ENCODE data around the gene SSBP2.
"Not testable (repeated sequence)": the region's sequence is repeated elsewhere in the genome, so short reads cannot be mapped to it uniquely, and the experiment has no call there.

Gene SSBP2

DNA sequence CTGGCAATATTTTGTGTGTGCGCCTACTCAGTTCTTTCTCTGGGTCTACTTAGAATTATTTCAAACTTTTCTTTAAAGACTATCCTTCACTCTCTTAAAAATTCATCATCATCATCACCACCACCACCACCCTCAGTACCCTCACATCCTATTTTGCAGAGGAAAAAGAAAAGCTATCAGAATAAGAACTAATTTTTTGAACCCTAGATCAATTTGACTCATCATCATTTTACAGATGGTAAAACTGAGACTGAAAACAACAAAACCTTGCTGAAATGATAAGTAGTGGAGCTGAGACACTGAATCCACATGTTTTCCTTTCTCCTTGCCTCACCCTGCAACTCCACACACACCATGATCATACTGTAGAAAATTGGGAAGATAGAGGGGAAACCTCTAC, 119.3 kb downstream of the SSBP2 start:
- Histone ChIP-seq H3K27ac (ENCODE audit: low read depth, low read length) (no peak overlapping the region), H3K4me3 (ENCODE audit: low read depth, low read length) (no peak overlapping the region), H3K27me3 (ENCODE audit: control insufficient read depth, insufficient read depth, low read length) (no peaks in the 10 kb centered on the region), H3K36me3 (ENCODE audit: control insufficient read depth, insufficient read depth, low read length) (0 out of 2 replicates have a peak, but pooled peaks cover 4% of the 10 kb centered on the region), H3K9ac (ENCODE audit: low read depth, low read length) (no peak overlapping the region), H3K4me1 (ENCODE audit: control insufficient read depth, insufficient read depth, low read length) (peaks cover 8% of the 10 kb centered on the region; the same call in 1 of the 2 replicates), H3K9me3 (ENCODE audit: control insufficient read depth, insufficient read depth, low read length) (no peaks in the 10 kb centered on the region)

DNA sequence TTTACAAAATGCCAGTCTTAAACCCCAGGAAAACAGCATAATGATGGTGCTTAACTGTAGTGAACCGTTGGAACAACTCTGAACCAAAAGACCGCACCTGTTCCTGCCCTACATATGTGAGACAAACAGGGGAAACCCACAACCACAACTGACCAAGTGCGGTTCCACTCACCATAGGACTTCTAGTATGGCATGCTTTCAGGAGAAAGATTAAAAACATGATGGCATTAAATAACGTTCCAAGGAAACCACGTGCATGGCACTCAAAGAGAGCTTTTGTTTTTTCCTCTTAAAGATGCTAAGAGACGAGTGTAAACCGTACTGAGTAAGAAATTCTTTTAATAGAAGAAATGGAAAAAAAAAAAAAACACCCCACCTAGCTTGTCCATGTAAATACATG, 119.8 kb downstream of the SSBP2 start:
- no peak overlapping the region for H3K27ac ChIP-seq (ENCODE audit: low read depth, low read length)
- 0 out of 2 replicates have a peak, but pooled peaks cover 2% of the 10 kb centered on the region for H3K36me3 ChIP-seq (ENCODE audit: control insufficient read depth, insufficient read depth, low read length)
- H3K9ac ChIP-seq (ENCODE audit: low read depth, low read length), result no peak overlapping the region
- H3K27me3 ChIP-seq (ENCODE audit: control insufficient read depth, insufficient read depth, low read length), result no peaks in the 10 kb centered on the region
- H3K4me1 ChIP-seq (ENCODE audit: control insufficient read depth, insufficient read depth, low read length), result peaks cover 8% of the 10 kb centered on the region; the same call in 1 of the 2 replicates
- no peaks in the 10 kb centered on the region for H3K9me3 ChIP-seq (ENCODE audit: control insufficient read depth, insufficient read depth, low read length)
- no peak overlapping the region for H3K4me3 ChIP-seq (ENCODE audit: low read depth, low read length)

DNA sequence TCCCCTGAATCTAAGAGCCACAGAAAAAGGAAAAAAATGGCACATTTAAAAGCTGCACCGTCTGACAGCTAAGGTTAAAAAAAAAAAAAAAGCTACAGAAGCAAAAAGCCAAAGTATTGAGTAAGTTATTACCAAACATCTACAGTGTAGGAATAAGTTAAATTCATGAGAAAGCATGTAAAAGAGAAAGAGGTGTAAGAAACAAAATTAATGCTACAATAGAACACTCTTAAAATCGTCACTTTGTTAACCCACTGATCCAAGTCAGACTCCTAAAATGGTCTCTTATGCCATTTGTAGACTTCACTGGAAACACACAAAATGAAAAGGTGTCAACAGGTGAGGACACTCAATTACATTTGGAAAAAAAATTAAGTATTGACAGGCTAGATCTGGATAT, 120.2 kb downstream of the SSBP2 start:
- H3K4me1 ChIP-seq (ENCODE audit: control insufficient read depth, insufficient read depth, low read length), result peaks cover 8% of the 10 kb centered on the region; the same call in 1 of the 2 replicates
- no peak overlapping the region for H3K27ac ChIP-seq (ENCODE audit: low read depth, low read length)
- no peak overlapping the region for H3K4me3 ChIP-seq (ENCODE audit: low read depth, low read length)
- no peak overlapping the region for H3K9ac ChIP-seq (ENCODE audit: low read depth, low read length)
- no peaks in the 10 kb centered on the region for H3K27me3 ChIP-seq (ENCODE audit: control insufficient read depth, insufficient read depth, low read length)
- H3K36me3 ChIP-seq (ENCODE audit: control insufficient read depth, insufficient read depth, low read length), result no peaks in the 10 kb centered on the region
- H3K9me3 ChIP-seq (ENCODE audit: control insufficient read depth, insufficient read depth, low read length), result no peaks in the 10 kb centered on the region

DNA sequence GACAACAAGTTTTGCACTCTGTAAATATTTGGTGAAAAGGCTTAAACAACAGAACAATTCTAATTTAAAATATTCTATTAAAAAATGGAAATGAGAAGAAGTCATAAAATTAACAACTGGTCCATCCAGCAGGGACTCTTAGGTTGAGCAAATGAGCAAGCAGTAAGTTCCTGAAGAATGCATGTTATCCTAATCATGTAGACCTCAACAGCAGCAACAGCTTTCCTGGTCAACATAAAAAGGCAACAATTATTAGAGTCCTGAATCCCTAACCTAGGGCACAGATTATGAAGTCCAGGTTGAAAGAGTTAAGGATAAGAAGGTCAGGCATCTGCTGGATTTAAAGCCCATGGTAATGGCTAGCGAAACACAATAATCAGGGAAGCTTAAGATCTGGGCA, 120.9 kb downstream of the SSBP2 start:
- Histone ChIP-seq H3K4me1 (ENCODE audit: control insufficient read depth, insufficient read depth, low read length) (peaks cover 8% of the 10 kb centered on the region; the same call in 1 of the 2 replicates), H3K27ac (ENCODE audit: low read depth, low read length) (no peak overlapping the region), H3K36me3 (ENCODE audit: control insufficient read depth, insufficient read depth, low read length) (no peaks in the 10 kb centered on the region), H3K4me3 (ENCODE audit: low read depth, low read length) (no peak overlapping the region), H3K27me3 (ENCODE audit: control insufficient read depth, insufficient read depth, low read length) (no peaks in the 10 kb centered on the region), H3K9me3 (ENCODE audit: control insufficient read depth, insufficient read depth, low read length) (no peaks in the 10 kb centered on the region), H3K9ac (ENCODE audit: low read depth, low read length) (no peak overlapping the region)

DNA sequence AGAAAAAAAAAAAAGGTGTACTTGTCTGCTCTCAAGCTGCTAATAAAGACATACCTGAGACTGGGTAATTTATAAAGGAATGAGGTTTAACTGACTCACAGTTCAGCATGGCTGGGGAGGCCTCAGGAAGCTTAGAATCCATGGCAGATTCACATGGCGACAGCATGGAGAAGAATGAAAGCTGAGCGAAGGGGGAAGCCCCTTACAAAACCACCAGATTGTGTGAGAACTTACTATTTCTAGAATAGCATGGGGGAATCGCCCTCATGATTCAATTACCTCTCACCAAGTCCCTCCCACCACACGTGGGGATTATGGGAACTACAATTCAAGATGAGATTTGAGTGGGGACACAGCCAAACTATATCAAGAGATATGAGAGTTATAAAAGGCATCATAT, 122.8 kb downstream of the SSBP2 start:
- not testable (repeated sequence) for H3K27me3 ChIP-seq (ENCODE audit: control insufficient read depth, insufficient read depth, low read length); H3K36me3 ChIP-seq (ENCODE audit: control insufficient read depth, insufficient read depth, low read length); H3K27ac ChIP-seq (ENCODE audit: low read depth, low read length); H3K9me3 ChIP-seq (ENCODE audit: control insufficient read depth, insufficient read depth, low read length); H3K4me3 ChIP-seq (ENCODE audit: low read depth, low read length); H3K9ac ChIP-seq (ENCODE audit: low read depth, low read length); H3K4me1 ChIP-seq (ENCODE audit: control insufficient read depth, insufficient read depth, low read length)

DNA sequence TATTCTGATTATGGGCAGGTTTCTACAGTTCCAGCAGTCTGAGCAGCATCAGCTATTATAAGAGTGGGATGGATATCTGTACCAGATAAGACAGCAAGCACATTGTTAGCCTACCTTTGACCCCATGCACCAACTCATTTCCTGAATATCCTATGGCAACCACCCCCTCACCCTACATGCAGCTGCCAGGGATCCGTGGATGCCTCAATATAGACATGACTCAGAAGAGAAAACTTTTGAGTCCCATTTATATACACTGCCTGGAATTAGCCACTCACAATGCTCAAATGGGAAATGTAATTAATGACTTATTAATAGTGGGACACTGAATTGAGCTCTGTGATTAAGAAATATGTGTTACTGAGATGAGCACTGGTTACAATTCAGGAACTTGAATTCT, 124.4 kb downstream of the SSBP2 start:
- no peaks in the 10 kb centered on the region for H3K36me3 ChIP-seq (ENCODE audit: control insufficient read depth, insufficient read depth, low read length)
- no peak overlapping the region for H3K9ac ChIP-seq (ENCODE audit: low read depth, low read length)
- no peaks in the 10 kb centered on the region for H3K27me3 ChIP-seq (ENCODE audit: control insufficient read depth, insufficient read depth, low read length)
- no peak overlapping the region for H3K27ac ChIP-seq (ENCODE audit: low read depth, low read length)
- no peaks in the 10 kb centered on the region for H3K9me3 ChIP-seq (ENCODE audit: control insufficient read depth, insufficient read depth, low read length)
- no peaks in the 10 kb centered on the region for H3K4me1 ChIP-seq (ENCODE audit: control insufficient read depth, insufficient read depth, low read length)
- no peak overlapping the region for H3K4me3 ChIP-seq (ENCODE audit: low read depth, low read length)

DNA sequence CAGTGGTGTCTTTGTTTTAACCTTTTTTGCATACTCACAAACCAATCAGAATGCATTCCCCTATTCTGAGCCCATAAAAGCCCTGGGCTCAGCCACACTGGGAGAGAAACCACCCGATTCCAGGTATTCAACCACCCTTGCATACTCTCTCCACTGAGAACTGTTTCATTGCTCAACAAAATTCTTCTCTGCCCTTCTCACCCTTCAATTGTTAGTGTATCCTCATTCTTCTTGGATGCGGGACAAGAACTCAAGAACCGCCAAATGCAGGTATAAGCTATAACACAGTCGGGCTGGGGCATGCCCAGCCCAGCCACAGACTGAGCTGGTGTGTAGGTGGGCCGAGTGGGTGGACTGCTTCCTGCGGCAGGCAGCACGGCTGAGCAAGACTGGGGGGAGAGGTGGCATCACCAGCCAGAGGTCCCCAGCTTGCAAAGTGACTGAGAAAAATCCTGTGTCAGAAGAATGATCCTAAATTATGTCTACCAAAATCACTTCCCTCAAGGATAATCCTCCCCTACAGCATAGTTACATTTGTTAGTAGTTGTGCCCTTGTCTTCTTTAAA, 141.0 kb downstream of the SSBP2 start:
- Histone ChIP-seq H3K36me3 (ENCODE audit: control insufficient read depth, insufficient read depth, low read length) (peaks cover 7% of the 10 kb centered on the region; the same call in 1 of the 2 replicates), H3K4me1 (ENCODE audit: control insufficient read depth, insufficient read depth, low read length) (peaks cover 23% of the 10 kb centered on the region), H3K27ac (ENCODE audit: low read depth, low read length) (no peak overlapping the region), H3K27me3 (ENCODE audit: control insufficient read depth, insufficient read depth, low read length) (no peaks in the 10 kb centered on the region), H3K4me3 (ENCODE audit: low read depth, low read length) (no peak overlapping the region), H3K9me3 (ENCODE audit: control insufficient read depth, insufficient read depth, low read length) (peaks cover 11% of the 10 kb centered on the region), H3K9ac (ENCODE audit: low read depth, low read length) (no peak overlapping the region)

DNA sequence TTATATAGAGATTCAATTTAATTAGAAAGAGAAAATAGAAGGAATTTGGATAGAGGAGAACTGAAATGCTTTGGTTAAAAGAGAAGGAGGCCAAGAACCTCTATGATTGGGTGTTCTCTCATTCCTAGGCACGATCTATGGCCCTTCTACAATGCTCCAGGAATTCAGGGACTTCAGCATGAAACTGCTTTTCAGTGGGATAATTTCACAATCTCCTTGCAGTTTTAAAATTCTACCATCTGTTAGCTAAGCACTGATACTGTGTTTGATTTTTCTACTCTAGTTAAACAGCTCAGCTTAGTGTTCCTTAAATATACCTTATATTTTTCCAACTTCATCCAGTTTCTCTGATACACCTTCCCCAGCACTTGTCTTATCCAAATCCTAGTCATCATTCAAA, 141.9 kb downstream of the SSBP2 start:
- Histone ChIP-seq H3K9ac (ENCODE audit: low read depth, low read length) (no peak overlapping the region), H3K36me3 (ENCODE audit: control insufficient read depth, insufficient read depth, low read length) (peaks cover 7% of the 10 kb centered on the region; the same call in 1 of the 2 replicates), H3K27ac (ENCODE audit: low read depth, low read length) (no peak overlapping the region), H3K9me3 (ENCODE audit: control insufficient read depth, insufficient read depth, low read length) (peaks cover 11% of the 10 kb centered on the region), H3K4me3 (ENCODE audit: low read depth, low read length) (no peak overlapping the region), H3K27me3 (ENCODE audit: control insufficient read depth, insufficient read depth, low read length) (no peaks in the 10 kb centered on the region), H3K4me1 (ENCODE audit: control insufficient read depth, insufficient read depth, low read length) (peaks cover 31% of the 10 kb centered on the region)

DNA sequence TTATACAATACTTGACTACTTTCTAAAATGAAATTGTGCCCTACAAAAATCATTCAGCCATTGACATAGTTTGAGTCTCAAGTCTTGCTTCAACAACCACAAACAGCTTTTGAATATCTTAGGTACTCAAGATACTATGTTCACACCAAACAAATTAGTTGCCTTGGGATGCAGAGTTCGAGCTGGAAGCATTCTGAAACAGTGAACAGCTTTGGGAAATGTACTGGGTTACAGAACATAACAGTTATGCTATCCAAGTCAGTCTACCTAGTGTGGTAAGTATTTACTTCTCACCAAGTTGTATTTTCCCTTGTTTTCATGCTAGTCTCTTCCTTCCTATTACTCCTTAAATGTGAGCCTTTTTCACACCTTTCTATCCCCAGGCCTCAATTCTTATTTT, 143.2 kb downstream of the SSBP2 start:
- Histone ChIP-seq H3K4me1 (ENCODE audit: control insufficient read depth, insufficient read depth, low read length) (peaks cover 33% of the 10 kb centered on the region), H3K36me3 (ENCODE audit: control insufficient read depth, insufficient read depth, low read length) (peaks cover 7% of the 10 kb centered on the region; the same call in 1 of the 2 replicates)

DNA sequence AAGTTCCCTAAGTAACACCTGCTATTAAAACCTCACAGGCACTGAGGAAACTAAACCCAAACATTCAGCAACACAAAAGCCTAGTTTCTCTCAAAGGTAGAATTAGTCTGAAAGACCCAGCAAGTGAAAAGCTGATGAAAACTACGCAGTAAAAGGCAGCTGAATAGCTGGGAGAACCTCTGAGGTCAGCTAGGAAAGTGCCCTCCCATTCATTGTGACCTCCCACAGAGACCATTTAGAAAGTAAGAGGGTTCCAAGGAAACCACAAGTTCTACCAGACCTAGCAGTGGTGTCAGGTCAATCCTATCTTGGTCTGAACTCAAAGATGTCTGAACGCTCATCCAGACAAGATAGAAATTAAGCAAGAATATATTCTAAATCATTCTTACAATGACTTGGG, 144.7 kb downstream of the SSBP2 start:
- H3K4me3 ChIP-seq (ENCODE audit: low read depth, low read length), result no peak overlapping the region; the same call in 1 of the 2 replicates
- no peak overlapping the region for H3K9ac ChIP-seq (ENCODE audit: low read depth, low read length)
- peak overlapping the region; percentile 81 for H3K27ac ChIP-seq (ENCODE audit: low read depth, low read length)
- peaks cover 38% of the 10 kb centered on the region for H3K4me1 ChIP-seq (ENCODE audit: control insufficient read depth, insufficient read depth, low read length)
- H3K9me3 ChIP-seq (ENCODE audit: control insufficient read depth, insufficient read depth, low read length), result peaks cover 11% of the 10 kb centered on the region
- no peaks in the 10 kb centered on the region for H3K27me3 ChIP-seq (ENCODE audit: control insufficient read depth, insufficient read depth, low read length)
- H3K36me3 ChIP-seq (ENCODE audit: control insufficient read depth, insufficient read depth, low read length), result peaks cover 7% of the 10 kb centered on the region; the same call in 1 of the 2 replicates

More for the DNA sequence above, 143.2 kb downstream of the SSBP2 start:
- no peak overlapping the region for H3K27ac ChIP-seq (ENCODE audit: low read depth, low read length)
- peaks cover 11% of the 10 kb centered on the region for H3K9me3 ChIP-seq (ENCODE audit: control insufficient read depth, insufficient read depth, low read length)
- no peak overlapping the region for H3K4me3 ChIP-seq (ENCODE audit: low read depth, low read length)
- H3K9ac ChIP-seq (ENCODE audit: low read depth, low read length), result no peak overlapping the region
- no peaks in the 10 kb centered on the region for H3K27me3 ChIP-seq (ENCODE audit: control insufficient read depth, insufficient read depth, low read length)

DNA sequence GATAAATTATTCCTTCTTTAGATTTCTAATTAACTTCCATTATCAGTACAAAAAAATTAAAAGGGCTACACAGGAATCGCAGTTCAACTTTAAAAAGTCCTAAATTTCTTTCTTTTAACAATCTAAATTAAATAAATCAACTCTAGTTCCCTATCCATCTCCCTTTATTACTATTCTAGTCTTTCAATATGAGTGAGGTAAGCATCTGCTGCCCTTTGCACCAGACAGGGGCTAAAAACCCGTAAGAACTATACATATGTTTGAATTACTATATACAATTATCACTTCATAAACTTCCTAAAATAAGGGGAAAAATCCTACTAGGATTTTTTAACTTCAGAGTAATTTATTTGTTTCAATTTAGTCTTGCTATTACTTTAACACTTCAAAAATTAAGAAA, 145.6 kb downstream of the SSBP2 start:
- Histone ChIP-seq H3K9ac (ENCODE audit: low read depth, low read length) (no peak overlapping the region), H3K4me1 (ENCODE audit: control insufficient read depth, insufficient read depth, low read length) (peaks cover 38% of the 10 kb centered on the region), H3K27ac (ENCODE audit: low read depth, low read length) (peak overlapping the region; percentile 81), H3K36me3 (ENCODE audit: control insufficient read depth, insufficient read depth, low read length) (peaks cover 7% of the 10 kb centered on the region; the same call in 1 of the 2 replicates), H3K4me3 (ENCODE audit: low read depth, low read length) (no peak overlapping the region), H3K9me3 (ENCODE audit: control insufficient read depth, insufficient read depth, low read length) (peaks cover 9% of the 10 kb centered on the region), H3K27me3 (ENCODE audit: control insufficient read depth, insufficient read depth, low read length) (no peaks in the 10 kb centered on the region)
